DMS79 (cell line): ENCODE measurements around the gene RSPH1.

ENCODE experiments used
- DNase-seq: peaks from one replicate; lab custom pipeline; 2025; lab: John Stamatoyannopoulos, UW

Gene RSPH1

GRCh38 chr21:42465008-42465802 is 30.8 kb downstream of the RSPH1 start:
- no peak for DNase-seq

GRCh38 chr21:42463861-42464515 is 32.0 kb downstream of the RSPH1 start:
- no peak for DNase-seq

DNA sequence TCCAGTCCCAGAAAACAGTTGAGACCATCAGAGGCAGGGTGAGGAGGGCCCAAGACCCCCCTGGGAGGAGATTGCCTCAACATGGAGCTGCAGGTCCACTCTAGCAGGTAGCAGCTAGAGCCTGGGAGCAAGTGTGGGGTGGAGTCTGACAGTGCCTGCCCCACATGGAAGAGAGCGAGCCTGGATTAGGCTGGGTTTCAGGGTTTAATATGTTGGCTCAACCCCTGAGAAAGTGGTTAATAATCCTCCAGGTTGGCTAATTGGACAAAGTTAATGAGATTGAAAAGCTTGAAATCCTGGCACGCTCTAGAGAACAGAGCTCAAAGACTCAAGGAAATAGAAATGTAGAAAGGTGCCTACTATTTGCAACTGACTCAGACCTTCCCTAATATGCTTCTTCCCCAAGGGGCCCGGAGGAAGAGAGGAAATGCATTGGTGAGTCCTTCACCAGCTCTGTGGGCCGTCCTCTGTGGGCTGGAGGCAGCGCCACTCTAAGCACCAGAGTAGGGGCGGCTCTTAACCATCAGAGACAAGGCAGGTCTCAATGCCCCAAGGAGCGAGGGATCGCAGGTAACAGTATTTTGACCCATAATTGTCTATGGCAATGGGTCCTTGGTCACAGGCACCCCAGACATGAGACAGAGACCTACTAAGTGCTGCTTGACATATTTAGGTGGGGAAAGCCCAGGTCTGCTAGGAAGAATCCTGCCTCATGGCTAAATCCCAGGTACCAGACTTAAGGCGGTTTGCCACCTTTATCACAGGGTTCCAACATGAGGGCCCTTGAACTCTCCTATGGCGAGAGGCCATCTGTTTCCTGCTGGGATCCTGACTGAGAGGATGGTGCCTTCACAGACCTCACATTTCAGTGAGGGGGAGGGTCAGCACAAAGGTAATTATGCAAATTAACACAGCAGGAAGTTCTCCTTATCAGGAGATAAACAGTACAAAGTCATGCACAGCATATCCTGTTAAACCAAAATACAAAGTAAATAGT is 33.8 kb downstream of the RSPH1 start:
- no peak for DNase-seq

DNA sequence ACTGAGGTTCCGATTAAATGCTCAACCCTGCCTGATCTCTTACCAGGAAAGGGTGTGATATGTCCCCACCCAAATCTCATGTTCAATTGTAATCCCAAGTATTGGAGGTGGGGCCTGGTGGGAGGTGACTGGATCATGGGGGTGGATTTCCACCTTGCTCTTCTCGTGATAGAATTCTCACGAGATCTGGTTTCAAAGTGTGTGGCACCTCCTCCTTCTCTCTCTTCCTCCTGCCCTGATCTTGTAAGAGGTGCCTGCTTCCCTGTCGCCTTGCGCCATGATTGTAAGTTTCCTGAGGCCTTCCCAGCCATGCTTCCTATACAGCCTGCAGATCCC is 34.9 kb downstream of the RSPH1 start:
- DNase-seq: peak; percentile 69

GRCh38 chr21:42460391-42461184 is 35.4 kb downstream of the RSPH1 start:
- peak; percentile 95 for DNase-seq

- no peak for DNase-seq
Measured at GRCh38 chr21:42459546-42460215, 36.3 kb downstream of the RSPH1 start.

DNA sequence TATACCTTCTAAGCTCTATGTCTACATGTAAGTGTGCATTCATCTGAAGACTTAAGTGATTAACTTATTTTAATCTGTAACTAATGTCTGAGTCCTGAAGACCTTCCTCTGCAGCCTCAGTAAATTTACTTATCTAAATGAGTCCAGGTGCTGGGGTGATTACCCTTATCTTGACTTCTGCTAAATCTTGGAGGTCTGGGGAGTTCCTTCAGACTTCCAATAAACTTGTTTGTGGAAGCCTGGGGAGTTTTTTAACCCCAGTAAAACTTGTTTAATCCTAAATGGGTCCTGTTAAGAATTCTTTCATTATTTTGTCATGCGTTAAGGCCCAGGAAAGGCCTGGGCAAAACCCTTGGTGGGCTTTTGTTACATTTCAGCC is 37.0 kb downstream of the RSPH1 start:
- no peak for DNase-seq

DNA sequence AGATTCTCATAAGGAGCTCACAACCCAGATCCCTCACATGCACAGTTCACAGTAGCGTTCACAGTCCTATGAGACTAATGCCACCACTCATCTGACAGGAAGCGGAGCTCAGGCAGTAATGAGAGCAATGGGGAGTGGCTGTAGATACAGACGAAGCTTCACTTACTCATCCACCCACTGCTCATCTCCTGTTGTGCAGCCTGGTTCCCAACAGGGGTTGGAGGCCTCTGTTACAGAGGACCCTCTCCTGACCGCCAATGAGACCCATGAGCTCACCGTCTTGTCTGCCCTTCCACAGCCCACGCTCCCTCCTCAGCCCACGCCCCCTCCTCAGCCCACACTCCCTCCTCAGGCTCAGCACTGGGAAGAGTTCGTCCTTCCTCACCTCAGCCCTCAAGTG is 39.6 kb downstream of the RSPH1 start:
- no peak for DNase-seq

DNA sequence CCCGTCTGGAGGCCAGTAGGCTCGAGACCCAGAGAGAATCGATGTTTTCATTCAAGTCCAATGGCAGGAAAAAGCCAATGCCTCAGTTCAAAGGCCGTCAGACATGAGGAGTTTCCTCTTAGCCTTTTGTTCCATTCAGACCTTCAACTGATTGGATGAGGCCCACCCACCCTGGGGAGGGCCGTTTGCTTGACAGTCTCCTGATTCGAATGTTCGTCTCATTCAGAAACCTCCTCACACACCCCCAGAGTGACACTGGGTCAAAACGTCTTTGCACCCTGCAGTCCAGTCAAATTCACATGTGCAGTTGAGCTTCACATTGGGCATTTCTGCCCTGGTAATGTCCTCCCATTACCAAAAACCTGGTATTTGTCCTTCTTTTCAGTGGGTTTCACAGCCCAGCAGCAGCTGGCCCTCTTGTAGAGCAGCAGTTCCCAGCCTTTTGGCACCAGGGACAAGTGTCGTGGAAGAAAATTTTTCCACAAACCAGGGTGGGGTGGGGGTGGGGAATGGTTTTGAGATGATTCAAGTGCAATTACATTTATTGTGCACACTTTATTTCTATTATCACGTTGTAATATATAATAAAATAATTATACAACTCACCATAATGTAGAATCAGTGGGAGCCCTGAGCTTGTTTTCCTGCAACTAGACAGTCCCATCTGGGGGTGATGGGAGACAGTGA is 40.1 kb downstream of the RSPH1 start:
- DNase-seq: no peak

DNA sequence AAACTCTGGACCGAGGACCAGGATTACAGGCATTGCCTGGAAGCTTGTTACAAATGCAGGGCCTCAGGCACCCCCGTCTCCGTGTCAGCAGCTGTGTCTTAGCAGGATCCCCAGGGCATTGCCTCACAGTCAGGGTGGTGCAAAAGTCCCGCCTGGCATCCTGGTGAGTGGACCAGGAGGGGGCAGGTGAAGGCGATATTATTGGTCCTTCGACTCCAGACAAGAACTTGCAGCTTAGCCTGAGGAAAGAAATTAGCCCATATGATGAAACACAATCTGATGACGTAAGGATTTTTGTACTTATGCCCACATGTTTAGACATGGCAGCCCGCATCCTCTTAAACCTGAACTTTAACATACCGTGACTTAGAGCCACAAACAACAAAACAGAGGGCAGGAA is 40.8 kb downstream of the RSPH1 start:
- no peak for DNase-seq

GRCh38 chr21:42454786-42455185 is 41.2 kb downstream of the RSPH1 start:
- no peak for DNase-seq

GRCh38 chr21:42453986-42454570 is 41.9 kb downstream of the RSPH1 start:
- DNase-seq: no peak

DNA sequence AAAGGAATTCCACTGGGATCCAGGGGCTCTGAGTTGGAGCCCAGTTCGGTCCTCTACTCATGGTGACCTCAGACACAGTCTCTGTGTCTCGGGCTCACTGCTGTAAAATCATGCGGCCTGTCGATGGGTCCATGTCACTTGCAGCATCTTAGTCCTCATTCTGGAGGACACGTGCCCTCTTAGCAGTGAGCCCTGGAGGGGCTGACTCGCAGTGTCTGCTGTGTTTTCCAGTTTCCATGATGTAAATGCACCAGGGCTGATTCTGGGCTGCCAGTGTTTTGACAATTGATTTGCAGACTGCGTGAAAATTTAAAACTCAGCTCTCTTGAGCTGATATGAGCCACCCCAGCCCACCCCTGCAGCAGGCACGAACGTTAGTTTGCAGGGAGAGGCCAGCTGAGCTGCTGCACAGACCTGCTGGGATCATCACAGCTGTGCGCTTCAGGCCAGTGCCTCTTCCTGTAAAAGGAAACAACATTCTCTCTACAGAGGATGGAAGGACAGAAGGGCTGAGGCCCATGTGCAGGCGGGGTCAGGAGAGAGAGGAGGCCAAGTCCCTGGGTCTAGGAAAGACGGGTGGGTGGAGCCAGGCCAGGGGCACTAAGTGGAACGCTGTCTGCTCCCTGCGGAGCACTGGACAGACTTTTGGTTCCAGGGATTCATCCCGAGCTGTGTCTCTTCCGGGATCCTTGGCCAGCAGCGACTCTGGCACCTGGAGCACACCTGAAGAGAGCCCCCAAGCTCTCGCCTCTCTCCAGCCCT is 42.6 kb downstream of the RSPH1 start:
- no peak for DNase-seq

GRCh38 chr21:42452401-42453223 is 43.4 kb downstream of the RSPH1 start:
- no peak for DNase-seq

DNA sequence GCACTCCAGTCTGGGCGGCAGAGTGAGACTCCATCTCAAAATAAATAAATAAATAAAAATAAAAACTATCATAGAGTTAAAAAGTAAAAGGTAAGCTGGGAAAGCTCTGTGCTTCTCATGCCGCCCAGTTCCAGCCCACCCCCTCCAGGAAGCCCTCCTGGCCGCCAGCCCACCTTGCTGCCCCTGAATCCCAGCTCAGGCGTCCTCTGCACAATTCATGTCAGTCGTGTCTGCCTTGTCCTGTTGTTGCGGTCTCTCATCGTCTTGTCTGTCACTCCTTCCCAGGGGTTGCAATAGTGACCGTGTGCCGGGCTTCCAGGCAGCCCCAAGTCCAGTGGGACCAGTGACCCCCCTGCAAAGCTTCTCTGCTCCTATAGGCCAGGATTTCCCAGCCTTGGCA is 44.1 kb downstream of the RSPH1 start:
- DNase-seq: no peak

GRCh38 chr21:42448686-42449085 is 47.3 kb downstream of the RSPH1 start:
- DNase-seq: no peak

- DNase-seq: no peak
Measured at GRCh38 chr21:42447732-42448131, 48.3 kb downstream of the RSPH1 start.

GRCh38 chr21:42447182-42447581 is 48.8 kb downstream of the RSPH1 start:
- no peak for DNase-seq

- no peak for DNase-seq
Measured at GRCh38 chr21:42446531-42446930, 49.5 kb downstream of the RSPH1 start.
